LNCaP clone FGC (cell line): Measurements from ENCODE around the gene CTSL.
"Not testable (repeated sequence)": the region's sequence is repeated elsewhere in the genome, so short reads cannot be mapped to it uniquely, and the experiment has no call there.

ENCODE experiments used
- DNase-seq: peaks from one replicate; pipeline ENCODE4 v3.0.0-alpha.2; 2011; ENCODE audit warnings: low read depth
- H3K4me3 ChIP-seq: 2 replicates; pipeline ENCODE4 v1.5.1; 2011; ENCODE audit warnings: mild to moderate bottlenecking, low read depth, low read length, control low read depth
- TF ChIP-seq, protein P1 (sequence below): IDR thresholded peaks from 2 replicates; pipeline ENCODE4 v1.5.1; 2012; ENCODE audit warnings: mild to moderate bottlenecking; ENCODE audit not compliant: control insufficient read depth, insufficient read depth; ENCODE audit errors: extremely low read depth

CTSL gene

DNA sequence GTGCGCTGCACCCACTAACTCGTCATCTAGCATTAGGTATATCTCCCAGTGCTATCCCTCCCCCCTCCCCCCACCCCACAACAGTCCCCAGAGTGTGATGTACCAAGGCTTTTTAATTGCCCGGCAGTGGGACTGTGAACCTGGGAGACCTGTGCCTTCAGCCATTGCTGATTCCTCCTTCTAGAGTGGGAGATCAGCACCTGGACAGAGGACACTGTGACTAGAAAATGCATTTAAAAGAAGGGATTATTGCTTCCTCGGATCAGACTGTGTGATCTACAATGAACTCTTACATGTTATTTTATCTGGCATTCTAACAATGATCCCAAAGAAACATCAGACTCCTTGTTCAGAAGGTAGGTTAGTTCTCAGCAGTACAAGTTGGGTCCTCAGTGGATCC is 25.9 kb downstream of the CTSL start:
- no peak overlapping the region for H3K4me3 ChIP-seq
- DNase-seq, result no peak
- TF ChIP-seq, protein P1, sequence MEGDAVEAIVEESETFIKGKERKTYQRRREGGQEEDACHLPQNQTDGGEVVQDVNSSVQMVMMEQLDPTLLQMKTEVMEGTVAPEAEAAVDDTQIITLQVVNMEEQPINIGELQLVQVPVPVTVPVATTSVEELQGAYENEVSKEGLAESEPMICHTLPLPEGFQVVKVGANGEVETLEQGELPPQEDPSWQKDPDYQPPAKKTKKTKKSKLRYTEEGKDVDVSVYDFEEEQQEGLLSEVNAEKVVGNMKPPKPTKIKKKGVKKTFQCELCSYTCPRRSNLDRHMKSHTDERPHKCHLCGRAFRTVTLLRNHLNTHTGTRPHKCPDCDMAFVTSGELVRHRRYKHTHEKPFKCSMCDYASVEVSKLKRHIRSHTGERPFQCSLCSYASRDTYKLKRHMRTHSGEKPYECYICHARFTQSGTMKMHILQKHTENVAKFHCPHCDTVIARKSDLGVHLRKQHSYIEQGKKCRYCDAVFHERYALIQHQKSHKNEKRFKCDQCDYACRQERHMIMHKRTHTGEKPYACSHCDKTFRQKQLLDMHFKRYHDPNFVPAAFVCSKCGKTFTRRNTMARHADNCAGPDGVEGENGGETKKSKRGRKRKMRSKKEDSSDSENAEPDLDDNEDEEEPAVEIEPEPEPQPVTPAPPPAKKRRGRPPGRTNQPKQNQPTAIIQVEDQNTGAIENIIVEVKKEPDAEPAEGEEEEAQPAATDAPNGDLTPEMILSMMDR, result no peak

DNA sequence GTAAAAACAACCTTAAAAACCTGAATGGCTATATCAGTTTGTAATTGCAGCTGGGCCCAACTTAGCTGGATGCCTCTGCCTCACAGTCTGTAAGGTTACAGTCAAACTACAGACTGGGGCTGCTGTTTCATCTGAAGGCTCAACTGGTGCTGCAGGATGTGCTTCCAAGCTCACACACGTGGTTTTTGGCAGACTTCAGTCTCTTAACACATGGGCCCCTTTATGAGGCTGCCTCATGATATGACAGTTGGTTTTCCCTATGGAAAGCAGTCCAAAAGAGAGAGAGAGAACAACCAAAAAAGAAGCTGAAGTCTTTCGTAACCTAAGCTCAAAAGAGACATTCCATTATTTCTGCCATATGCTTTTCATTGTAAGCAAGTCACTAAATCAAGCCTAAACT is 27.4 kb downstream of the CTSL start:
- H3K4me3 ChIP-seq, result no peak overlapping the region
- TF ChIP-seq, protein P1, result no peak
- no peak for DNase-seq

DNA sequence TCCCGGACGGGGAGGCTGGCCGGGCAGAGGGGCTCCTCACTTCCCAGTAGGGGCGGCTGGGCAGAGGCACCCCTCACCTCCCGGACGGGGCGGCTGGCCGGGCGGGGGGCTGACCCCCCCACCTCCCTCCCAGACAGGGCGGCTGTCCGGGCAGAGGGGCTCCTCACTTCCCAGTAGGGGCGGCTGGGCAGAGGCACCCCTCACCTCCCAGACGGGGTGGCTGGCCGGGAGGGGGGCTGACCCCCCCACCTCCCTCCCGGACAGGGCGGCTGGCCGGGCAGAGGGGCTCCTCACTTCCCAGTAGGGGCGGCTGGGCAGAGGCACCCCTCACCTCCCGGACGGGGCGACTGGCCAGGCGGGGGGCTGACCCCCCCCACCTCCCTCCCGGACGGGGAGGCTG is 32.4 kb downstream of the CTSL start:
- DNase-seq, H3K4me3 ChIP-seq: not testable (repeated sequence)

DNA sequence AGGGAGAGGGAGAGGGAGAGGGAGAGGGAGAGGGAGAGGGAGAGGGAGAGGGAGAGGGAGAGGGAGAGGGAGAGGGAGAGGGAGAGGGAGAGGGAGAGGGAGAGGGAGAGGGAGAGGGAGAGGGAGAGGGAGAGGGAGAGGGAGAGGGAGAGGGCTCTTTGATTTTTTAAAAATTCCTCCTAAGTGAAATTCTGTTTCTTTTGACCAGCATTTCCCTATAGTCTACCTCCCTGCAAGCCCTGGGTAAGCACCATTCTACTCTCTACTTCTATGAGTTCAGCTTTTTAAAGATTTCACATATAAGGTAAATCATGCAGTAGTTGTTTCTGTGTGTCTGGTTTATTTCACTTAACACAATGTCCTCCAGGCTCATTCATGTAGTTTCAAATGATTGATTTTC is 34.1 kb downstream of the CTSL start:
- not testable (repeated sequence) for H3K4me3 ChIP-seq, DNase-seq

DNA sequence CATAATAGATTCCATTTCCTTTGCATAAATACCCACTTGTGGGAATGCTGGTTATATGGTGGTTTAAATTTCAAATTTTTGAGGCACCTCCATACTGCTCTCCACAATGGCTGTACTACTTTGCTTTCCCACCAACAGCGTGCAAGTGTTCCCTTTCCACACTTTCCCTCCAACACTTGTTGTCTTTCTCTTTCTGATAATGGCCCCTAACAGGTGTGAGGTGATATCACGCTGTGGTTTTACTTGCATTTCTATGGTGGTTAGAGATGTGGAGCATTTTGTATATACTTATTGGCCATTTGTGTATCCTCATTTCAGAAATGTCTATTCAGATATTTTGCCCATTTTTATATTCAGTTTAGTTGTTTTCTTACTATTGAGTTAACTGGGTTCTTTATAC is 34.6 kb downstream of the CTSL start:
- TF ChIP-seq, protein P1, result no peak
- H3K4me3 ChIP-seq, result no peak overlapping the region
- no peak for DNase-seq

DNA sequence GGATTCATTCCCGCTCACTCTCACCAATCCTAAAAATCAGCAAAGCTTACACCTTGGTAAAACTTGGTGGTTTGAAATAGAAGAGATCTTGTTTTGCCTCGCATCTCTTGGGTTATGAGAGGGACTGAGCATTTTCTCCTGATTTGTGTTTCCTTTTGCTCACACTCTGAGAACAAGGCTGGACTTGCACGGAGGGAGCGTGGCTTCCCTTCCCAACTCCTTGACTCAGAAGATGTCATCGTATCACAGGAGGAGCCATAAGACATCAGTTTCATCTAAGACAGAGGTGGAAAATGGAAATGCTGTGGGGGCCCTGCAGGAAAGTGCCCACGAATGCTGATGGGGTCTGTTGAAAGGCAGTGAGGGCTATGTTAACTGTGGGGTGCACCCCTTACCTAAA is 37.4 kb downstream of the CTSL start:
- no peak overlapping the region for H3K4me3 ChIP-seq
- TF ChIP-seq, protein P1, result no peak
- no peak for DNase-seq

DNA sequence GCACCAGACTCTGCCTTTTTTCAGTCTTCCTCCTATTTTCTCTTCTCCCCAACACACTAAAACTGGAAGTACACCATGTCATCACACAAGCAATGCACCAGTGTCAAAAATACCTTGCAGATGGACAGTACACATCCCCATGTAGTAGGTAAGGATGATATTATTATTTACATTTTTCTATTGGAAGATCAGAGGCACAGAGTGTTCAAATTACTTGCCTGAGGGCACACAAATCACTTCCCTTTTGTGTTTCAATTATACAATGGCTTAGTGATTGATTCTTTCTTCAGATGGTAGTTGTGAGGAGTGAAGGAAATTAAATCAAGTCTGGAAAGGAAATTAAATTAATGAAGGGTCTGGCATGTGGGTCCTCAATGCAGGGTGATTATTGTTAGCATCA is 39.6 kb downstream of the CTSL start:
- no peak overlapping the region for H3K4me3 ChIP-seq
- TF ChIP-seq, protein P1, result no peak
- DNase-seq, result no peak

DNA sequence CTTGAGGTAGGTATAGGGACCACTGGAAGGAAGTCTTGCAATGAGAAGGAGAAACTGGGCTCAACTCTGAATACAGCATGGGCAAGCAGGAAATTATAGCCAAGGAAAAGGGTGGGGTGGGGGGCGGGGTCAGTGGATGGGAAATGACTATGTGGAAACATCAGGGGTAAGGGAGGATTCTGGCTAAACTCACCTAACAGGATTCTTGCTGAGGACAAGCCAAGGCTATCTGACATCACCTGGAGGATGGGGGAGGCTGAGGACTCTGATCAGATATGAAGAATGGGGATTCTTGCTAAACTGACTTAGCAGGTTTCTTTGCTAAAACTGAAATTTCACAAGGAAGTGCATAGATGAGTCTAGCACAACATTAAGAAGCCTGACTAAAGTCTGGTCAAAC is 40.8 kb downstream of the CTSL start:
- DNase-seq, result peak; percentile 92
- TF ChIP-seq, protein P1, result no peak
- no peak overlapping the region for H3K4me3 ChIP-seq
